ENCODE results near the gene TACC3.

Gene TACC3

DNA sequence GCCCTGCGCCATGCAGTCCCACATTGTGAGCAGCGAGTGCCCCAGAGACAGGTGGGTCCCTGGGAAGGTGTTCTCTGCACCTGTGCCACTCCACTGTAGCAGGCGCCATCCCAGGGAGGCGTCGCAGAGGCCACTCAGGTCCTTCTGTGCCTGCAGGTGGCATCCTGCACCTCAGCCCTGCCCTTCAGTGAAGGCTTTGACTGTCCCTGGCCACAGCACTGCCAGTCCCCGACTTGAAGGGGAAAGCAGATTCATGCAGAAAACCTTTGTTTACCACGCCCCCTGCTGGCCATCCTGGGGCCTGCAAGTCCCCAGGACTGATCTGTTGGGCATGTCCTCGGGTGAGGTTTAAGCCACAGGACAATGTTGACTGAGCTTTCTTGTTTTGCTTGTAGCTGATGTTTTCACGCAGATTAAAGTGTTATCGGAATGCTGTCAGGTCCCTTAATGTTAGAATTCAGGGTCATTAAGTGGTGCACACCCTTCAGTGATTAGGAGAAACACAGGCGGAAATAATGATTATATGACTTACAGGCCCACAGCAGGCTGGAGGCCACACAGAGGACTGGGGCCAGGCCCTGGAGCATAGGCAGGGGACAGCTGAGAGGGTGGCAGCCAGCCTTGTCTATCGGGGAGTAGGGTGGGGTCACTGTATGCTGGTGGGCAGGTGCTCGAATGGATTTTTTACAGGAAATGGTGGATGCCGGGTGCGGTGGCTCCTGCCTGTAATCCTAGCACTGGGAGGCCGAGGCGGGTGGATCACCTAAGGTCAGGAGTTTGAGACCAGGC, 5.0 kb downstream of the TACC3 start:
- H3K4me3 ChIP-seq (replicated peaks; ENCODE audit: low read depth, low read length), result no peak overlapping the region
- peak; percentile 66 for DNase-seq (ENCODE audit: extremely low read depth, low read depth)
- TF ChIP-seq, protein P1, sequence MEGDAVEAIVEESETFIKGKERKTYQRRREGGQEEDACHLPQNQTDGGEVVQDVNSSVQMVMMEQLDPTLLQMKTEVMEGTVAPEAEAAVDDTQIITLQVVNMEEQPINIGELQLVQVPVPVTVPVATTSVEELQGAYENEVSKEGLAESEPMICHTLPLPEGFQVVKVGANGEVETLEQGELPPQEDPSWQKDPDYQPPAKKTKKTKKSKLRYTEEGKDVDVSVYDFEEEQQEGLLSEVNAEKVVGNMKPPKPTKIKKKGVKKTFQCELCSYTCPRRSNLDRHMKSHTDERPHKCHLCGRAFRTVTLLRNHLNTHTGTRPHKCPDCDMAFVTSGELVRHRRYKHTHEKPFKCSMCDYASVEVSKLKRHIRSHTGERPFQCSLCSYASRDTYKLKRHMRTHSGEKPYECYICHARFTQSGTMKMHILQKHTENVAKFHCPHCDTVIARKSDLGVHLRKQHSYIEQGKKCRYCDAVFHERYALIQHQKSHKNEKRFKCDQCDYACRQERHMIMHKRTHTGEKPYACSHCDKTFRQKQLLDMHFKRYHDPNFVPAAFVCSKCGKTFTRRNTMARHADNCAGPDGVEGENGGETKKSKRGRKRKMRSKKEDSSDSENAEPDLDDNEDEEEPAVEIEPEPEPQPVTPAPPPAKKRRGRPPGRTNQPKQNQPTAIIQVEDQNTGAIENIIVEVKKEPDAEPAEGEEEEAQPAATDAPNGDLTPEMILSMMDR (IDR thresholded peaks at IDR 0.05; ENCODE audit: low read depth, low read length, missing control alignments), result peak; percentile 100

DNA sequence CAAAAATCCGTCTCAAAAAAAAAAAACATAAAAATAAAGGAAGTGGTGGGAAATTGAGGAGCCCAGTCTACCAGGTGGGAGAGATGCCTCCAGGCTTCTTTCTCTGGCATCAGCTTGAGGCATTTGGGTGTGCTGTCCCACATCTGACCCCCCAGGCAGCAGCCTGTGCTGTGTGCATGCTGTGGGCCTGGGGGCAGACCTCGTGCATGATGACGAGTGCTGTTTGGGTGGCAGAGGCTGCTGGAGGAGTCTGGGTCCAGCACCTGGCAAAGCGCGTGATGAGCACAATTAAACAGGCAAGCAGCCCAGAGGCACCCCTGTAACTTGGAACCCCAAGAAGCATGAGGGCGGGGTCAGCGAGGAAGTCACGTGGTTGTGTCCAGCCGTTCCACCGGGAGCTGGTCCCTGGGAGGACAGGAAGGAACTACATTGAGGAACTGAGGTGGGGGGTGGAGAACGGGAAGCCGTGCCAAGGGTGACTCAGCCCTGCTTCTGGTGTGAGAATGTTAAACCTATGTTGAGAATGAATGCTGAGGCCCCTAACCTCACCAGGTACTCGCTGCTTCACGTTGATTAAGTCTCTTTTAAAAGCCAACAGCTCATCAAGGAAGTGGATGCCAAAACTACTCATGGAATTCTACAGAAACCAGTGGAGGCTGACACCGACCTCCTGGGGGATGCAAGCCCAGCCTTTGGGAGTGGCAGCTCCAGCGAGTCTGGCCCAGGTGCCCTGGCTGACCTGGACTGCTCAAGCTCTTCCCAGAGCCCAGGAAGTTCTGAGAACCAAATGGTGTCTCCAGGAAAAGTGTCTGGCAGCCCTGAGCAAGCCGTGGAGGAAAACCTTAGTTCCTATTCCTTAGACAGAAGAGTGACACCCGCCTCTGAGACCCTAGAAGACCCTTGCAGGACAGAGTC, 6.1 kb downstream of the TACC3 start:
- TF ChIP-seq, protein P1 (IDR thresholded peaks at IDR 0.05; ENCODE audit: low read depth, low read length, missing control alignments), result no peak
- peak; percentile 65 for DNase-seq (ENCODE audit: extremely low read depth, low read depth)
- no peak overlapping the region for H3K4me3 ChIP-seq (replicated peaks; ENCODE audit: low read depth, low read length)

GRCh38 chr4:1728061-1728980, 7.0 kb downstream of the TACC3 start:
- H3K4me3 ChIP-seq (replicated peaks; ENCODE audit: low read depth, low read length), result no peak overlapping the region

GRCh38 chr4:1730532-1731135, 9.3 kb downstream of the TACC3 start:
- TF ChIP-seq, protein P1 (IDR thresholded peaks at IDR 0.05; ENCODE audit: low read depth, low read length, missing control alignments), result no peak
- no peak overlapping the region for H3K4me3 ChIP-seq (replicated peaks; ENCODE audit: low read depth, low read length)
- no peak for DNase-seq (ENCODE audit: extremely low read depth, low read depth)

More at GRCh38 chr4:1728061-1728980, 7.0 kb downstream of the TACC3 start:
- TF ChIP-seq, protein P1 (IDR thresholded peaks at IDR 0.05; ENCODE audit: low read depth, low read length, missing control alignments), result no peak
- no peak for DNase-seq (ENCODE audit: extremely low read depth, low read depth)

DNA sequence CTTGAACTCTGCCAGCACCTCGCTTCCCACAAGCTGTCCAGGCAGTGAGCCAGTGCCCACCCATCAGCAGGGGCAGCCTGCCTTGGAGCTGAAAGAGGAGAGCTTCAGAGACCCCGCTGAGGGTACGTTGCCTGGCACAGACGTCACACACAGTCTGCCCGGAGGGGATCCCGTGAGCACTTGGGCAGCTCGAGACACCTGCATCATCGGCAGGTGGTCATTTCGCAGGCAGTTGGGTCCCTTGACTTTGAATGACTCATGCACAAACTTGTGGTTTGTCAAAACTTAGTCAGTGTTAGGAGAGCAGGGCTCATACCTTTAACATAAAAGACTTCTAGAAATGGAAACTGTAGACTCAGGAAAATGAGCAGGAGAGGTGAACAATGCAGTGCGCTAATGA, 9.9 kb downstream of the TACC3 start:
- TF ChIP-seq, protein P1 (IDR thresholded peaks at IDR 0.05; ENCODE audit: low read depth, low read length, missing control alignments), result no peak
- no peak for DNase-seq (ENCODE audit: extremely low read depth, low read depth)
- H3K4me3 ChIP-seq (replicated peaks; ENCODE audit: low read depth, low read length), result no peak overlapping the region

- TF ChIP-seq, protein P1 (IDR thresholded peaks at IDR 0.05; ENCODE audit: low read depth, low read length, missing control alignments), result no peak
- DNase-seq (ENCODE audit: extremely low read depth, low read depth), result no peak
- H3K4me3 ChIP-seq (replicated peaks; ENCODE audit: low read depth, low read length), result no peak overlapping the region
Measured at GRCh38 chr4:1732911-1733310, 11.6 kb downstream of the TACC3 start.

All from HFF-Myc (cell line).